Lower leg skin (tissue), 3 donors: ENCODE measurements around the gene RAB42.

Source experiments
- POLR2A ChIP-seq, 2 donors: fragments of 450-650 bp; IDR thresholded peaks; one replicate each; pipeline ENCODE4 v1.6.1; 2016 to 2017; ENCODE audit warnings: antibody characterized with exemption in 2 of 2, mild to moderate bottlenecking in 1 of 2, moderate library complexity in 1 of 2
- TF ChIP-seq, protein P1 (sequence below), 3 donors: fragments of 450-650 bp; IDR thresholded peaks; one replicate each; pipeline ENCODE4 v1.5.1; 2016; ENCODE audit warnings: antibody characterized with exemption in 3 of 3, mild to moderate bottlenecking in 3 of 3, moderate library complexity in 2 of 3

DNA sequence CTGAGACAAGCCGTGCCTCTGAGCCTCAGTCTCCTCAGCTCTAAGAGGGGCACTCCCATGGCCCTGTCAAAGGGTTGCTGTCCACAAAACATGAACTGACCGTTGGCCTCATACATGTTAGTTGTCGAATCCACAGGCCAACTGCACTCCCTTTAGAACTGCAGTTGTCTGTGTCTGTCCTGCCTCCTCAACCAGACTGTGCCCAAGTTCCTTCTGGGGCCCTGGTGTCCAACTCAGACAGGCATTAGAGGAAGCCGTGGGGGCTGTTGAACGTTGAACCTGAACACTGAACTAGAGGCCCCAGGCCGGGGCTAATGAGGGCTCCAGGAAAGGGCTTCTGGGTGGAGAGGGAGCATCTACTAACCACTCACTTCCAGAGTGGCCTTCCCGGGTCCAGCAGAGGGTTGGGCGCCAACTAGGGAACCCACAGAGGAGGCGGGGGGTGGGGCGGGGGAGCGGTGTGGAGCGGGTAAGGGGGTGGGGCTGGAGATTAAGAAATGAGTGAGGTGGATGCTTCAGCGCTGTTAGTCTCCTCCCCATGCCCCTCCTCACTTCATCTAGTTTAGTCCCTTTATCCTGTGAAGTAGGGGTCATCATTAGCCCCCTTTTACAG, at the start of gene RAB42:
- TF ChIP-seq POLR2A (IDR thresholded peaks at IDR 0.05): no peak
- TF ChIP-seq, protein P1, sequence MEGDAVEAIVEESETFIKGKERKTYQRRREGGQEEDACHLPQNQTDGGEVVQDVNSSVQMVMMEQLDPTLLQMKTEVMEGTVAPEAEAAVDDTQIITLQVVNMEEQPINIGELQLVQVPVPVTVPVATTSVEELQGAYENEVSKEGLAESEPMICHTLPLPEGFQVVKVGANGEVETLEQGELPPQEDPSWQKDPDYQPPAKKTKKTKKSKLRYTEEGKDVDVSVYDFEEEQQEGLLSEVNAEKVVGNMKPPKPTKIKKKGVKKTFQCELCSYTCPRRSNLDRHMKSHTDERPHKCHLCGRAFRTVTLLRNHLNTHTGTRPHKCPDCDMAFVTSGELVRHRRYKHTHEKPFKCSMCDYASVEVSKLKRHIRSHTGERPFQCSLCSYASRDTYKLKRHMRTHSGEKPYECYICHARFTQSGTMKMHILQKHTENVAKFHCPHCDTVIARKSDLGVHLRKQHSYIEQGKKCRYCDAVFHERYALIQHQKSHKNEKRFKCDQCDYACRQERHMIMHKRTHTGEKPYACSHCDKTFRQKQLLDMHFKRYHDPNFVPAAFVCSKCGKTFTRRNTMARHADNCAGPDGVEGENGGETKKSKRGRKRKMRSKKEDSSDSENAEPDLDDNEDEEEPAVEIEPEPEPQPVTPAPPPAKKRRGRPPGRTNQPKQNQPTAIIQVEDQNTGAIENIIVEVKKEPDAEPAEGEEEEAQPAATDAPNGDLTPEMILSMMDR (IDR thresholded peaks at IDR 0.05): no peak
